Measurements from ENCODE around the gene HPCAL4. TPM values are rescaled to one million over a fixed set of nuclear protein-coding genes. Genes with fewer than 3 reads are reported as not detected.

Gene HPCAL4
- total RNA-seq, 5 donors from 2014 or later (not counting 1 experiment from before 2014, with no cell fraction given): 10.3 to 38.5 (median 28.5) TPM

DNA sequence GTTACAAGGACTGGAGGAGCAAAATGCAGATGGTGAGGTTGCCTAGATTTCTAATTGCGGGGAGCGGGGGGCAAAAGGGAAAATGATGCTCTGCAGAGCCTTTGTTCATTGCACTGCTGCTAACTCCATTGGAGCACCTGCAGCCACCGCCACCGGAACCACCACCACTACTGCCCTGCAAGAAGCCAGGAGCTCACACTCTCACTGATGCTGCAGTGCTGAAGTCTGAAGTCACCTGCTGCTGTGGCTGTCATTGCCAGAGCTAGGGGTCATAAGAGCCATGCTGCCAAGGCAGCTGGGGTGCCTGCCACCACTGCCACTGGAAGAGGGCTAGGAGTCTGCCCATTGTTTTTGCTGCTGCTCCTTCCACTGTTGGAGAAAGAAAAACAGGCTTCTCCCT, 7.3 kb upstream of the HPCAL4 start:
- peaks cover 0 to 6% of the 10 kb centered on the region in 2 donors for H3K27me3 Mint-ChIP-seq
- no peaks in the 10 kb centered on the region for H3K36me3 Mint-ChIP-seq
- ChIA-PET CTCF (no interaction called here), POLR2A (no interaction called here)
- H3K36me3 ChIP-seq (ENCODE audit: control insufficient read depth in 2 of 2, extremely low read depth in 1 of 2, insufficient read depth in 1 of 2, low read length in 1 of 2): no peaks in the 10 kb centered on the region
- no peak overlapping the region for H3K4me3 Mint-ChIP-seq
- H3K4me3 ChIP-seq (ENCODE audit: control insufficient read depth in 1 of 2, extremely low read depth in 1 of 2, low read length in 1 of 2): no peak overlapping the region
- H3K9me3 Mint-ChIP-seq: no peaks in the 10 kb centered on the region
- 89% methylated on average over 4 of the region's 4 CpGs for WGBS (ENCODE audit: insufficient coverage)
- ATAC-seq (replicated peaks in 1 of 4): no peak
- H3K4me1 ChIP-seq (ENCODE audit: control insufficient read depth in 1 of 2, extremely low read depth in 1 of 2, insufficient read depth in 2 of 2, low read length in 2 of 2): no peaks in the 10 kb centered on the region
- no peak overlapping the region for H3K27ac Mint-ChIP-seq
- peaks cover 11 to 12% of the 10 kb centered on the region in 2 experiments for H3K27me3 ChIP-seq (replicated peaks in 1 of 2; ENCODE audit: control insufficient read depth in 2 of 2, extremely low read depth in 1 of 2, insufficient read depth in 2 of 2, low read length in 1 of 2)
- DNase-seq: no peak
- H3K9me3 ChIP-seq: no peaks in the 10 kb centered on the region
- peaks cover 6 to 8% (median 7%) of the 10 kb centered on the region in 3 donors for H3K4me1 Mint-ChIP-seq
- H3K27ac ChIP-seq (ENCODE audit: low read length): no peak overlapping the region

DNA sequence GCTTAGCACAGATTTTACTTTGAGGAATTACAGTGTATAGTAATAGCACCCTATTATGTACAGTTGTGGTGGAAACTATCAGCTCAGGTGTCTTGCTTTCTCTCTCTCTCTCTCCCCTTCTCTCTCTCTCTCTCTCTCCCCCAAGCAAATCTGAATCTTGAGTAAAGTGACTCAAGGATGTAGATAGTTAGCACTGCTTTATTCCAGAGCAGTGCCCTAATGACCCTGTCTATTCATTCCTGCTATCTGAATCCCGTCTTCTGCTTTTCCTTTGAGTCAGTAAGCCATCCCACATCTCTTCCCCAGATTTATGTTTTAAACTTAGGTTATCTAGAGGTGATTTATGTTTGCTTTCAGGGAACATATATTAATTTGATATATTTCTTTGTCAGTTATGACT, 5.2 kb upstream of the HPCAL4 start:
- DNase-seq (no peak), ATAC-seq (replicated peaks in 1 of 4) (no peak)
- Mint-ChIP-seq H3K4me3 (no peak overlapping the region), H3K27ac (no peak overlapping the region), H3K9me3 (no peaks in the 10 kb centered on the region), H3K36me3 (no peaks in the 10 kb centered on the region), H3K27me3 (peaks cover 0 to 6% of the 10 kb centered on the region in 2 donors), H3K4me1 (peaks cover 6 to 19% (median 17%) of the 10 kb centered on the region in 3 donors)
- WGBS (ENCODE audit: insufficient coverage): no CpG with 5 or more reads among the region's 1 CpG
- ChIA-PET CTCF (interaction anchor here in 1 of 2 donors (0.6 kb wide), 1 partner anchor 90 kb away, joined by 5 read pairs; no protein-coding TSS in a partner anchor), POLR2A (no interaction called here)
- H3K4me3 ChIP-seq (ENCODE audit: control insufficient read depth in 1 of 2, extremely low read depth in 1 of 2, low read length in 1 of 2): no peak overlapping the region
- no peak overlapping the region for H3K27ac ChIP-seq (ENCODE audit: low read length)
- peaks cover 12 to 24% of the 10 kb centered on the region in 2 experiments for H3K27me3 ChIP-seq (replicated peaks in 1 of 2; ENCODE audit: control insufficient read depth in 2 of 2, extremely low read depth in 1 of 2, insufficient read depth in 2 of 2, low read length in 1 of 2)
- H3K9me3 ChIP-seq: no peaks in the 10 kb centered on the region
- H3K36me3 ChIP-seq (ENCODE audit: control insufficient read depth in 2 of 2, extremely low read depth in 1 of 2, insufficient read depth in 1 of 2, low read length in 1 of 2): no peaks in the 10 kb centered on the region
- peaks cover 0 to 14% of the 10 kb centered on the region in 2 experiments for H3K4me1 ChIP-seq (ENCODE audit: control insufficient read depth in 1 of 2, extremely low read depth in 1 of 2, insufficient read depth in 2 of 2, low read length in 2 of 2)

DNA sequence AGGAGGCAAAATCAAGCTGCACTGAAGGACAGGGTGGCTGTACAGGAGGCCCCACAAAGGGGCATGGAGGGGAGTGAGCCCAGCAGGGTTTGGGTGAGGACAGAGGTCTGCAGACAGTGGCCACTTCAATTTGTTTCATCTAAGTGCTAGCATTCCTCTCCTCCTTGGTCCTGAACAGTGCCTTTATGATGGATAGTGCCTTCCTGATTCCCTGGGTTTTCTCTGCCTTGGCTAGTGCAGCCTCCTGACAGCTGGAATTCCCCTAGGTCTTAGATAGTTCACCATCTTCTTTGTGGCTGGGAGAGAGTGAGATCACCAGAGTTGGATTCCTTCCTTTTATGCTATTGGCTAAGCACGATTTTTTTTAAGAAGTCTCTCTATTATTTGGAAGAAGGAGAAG, 3.8 kb upstream of the HPCAL4 start:
- DNase-seq (no peak), ATAC-seq (replicated peaks in 1 of 4) (no peak)
- peak overlapping the region; percentile 7 to 66 for H3K27ac Mint-ChIP-seq
- no peaks in the 10 kb centered on the region for H3K36me3 Mint-ChIP-seq
- Histone ChIP-seq H3K4me1 (ENCODE audit: control insufficient read depth in 1 of 2, extremely low read depth in 1 of 2, insufficient read depth in 2 of 2, low read length in 2 of 2) (peaks cover 0 to 26% of the 10 kb centered on the region in 2 experiments), H3K9me3 (no peaks in the 10 kb centered on the region), H3K36me3 (ENCODE audit: control insufficient read depth in 2 of 2, extremely low read depth in 1 of 2, insufficient read depth in 1 of 2, low read length in 1 of 2) (no peaks in the 10 kb centered on the region), H3K27ac (ENCODE audit: low read length) (no peak overlapping the region), H3K4me3 (ENCODE audit: control insufficient read depth in 1 of 2, extremely low read depth in 1 of 2, low read length in 1 of 2) (no peak overlapping the region), H3K27me3 (replicated peaks in 1 of 2; ENCODE audit: control insufficient read depth in 2 of 2, extremely low read depth in 1 of 2, insufficient read depth in 2 of 2, low read length in 1 of 2) (peaks cover 12 to 29% of the 10 kb centered on the region in 2 experiments)
- H3K27me3 Mint-ChIP-seq: peaks cover 0 to 9% of the 10 kb centered on the region in 2 donors
- WGBS (ENCODE audit: insufficient coverage): no CpG with 5 or more reads among the region's 1 CpG
- H3K4me3 Mint-ChIP-seq: no peak overlapping the region
- CTCF ChIA-PET: interaction anchor here (0.6 to 1.6 kb wide), 2 partner anchors 37 to 91 kb away, joined by 4 read pairs; no protein-coding TSS in a partner anchor
- no peaks in the 10 kb centered on the region for H3K9me3 Mint-ChIP-seq
- peaks cover 18 to 31% (median 26%) of the 10 kb centered on the region in 3 donors for H3K4me1 Mint-ChIP-seq
- POLR2A ChIA-PET: no interaction called here

DNA sequence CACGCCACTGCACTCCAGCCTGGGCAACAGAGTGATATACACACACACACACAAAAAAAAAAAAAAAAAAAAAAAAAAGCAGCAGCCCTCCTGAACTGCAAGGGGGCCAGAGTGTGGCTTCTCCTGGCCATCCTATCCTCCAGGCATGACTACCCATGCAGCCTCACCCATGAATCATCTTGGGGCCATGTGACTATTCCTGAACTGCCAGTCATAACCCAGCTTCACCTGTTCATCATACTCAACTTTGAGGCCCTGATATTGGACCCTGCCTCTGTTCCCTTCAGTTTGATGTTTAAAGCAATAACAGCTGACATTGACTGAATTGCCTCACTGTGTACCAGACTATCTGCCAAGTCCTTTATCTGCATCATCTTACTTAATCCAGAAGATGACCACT, 2.8 kb upstream of the HPCAL4 start:
- no peaks in the 10 kb centered on the region for H3K9me3 ChIP-seq
- Mint-ChIP-seq H3K9me3 (no peaks in the 10 kb centered on the region), H3K4me1 (peaks cover 28 to 41% (median 36%) of the 10 kb centered on the region in 3 donors), H3K36me3 (no peaks in the 10 kb centered on the region), H3K27me3 (peaks cover 0 to 10% of the 10 kb centered on the region in 2 donors), H3K27ac (peak overlapping the region; percentile 41 to 66), H3K4me3 (no peak overlapping the region)
- POLR2A ChIA-PET: no interaction called here
- no peak overlapping the region for H3K27ac ChIP-seq (ENCODE audit: low read length)
- H3K27me3 ChIP-seq (replicated peaks in 1 of 2; ENCODE audit: control insufficient read depth in 2 of 2, extremely low read depth in 1 of 2, insufficient read depth in 2 of 2, low read length in 1 of 2): peaks cover 16 to 39% of the 10 kb centered on the region in 2 experiments
- no peak overlapping the region for H3K4me3 ChIP-seq (ENCODE audit: control insufficient read depth in 1 of 2, extremely low read depth in 1 of 2, low read length in 1 of 2)
- no peaks in the 10 kb centered on the region for H3K36me3 ChIP-seq (ENCODE audit: control insufficient read depth in 2 of 2, extremely low read depth in 1 of 2, insufficient read depth in 1 of 2, low read length in 1 of 2)
- peaks cover 0 to 36% of the 10 kb centered on the region in 2 experiments for H3K4me1 ChIP-seq (ENCODE audit: control insufficient read depth in 1 of 2, extremely low read depth in 1 of 2, insufficient read depth in 2 of 2, low read length in 2 of 2)
- ATAC-seq (replicated peaks in 1 of 4) (no peak), DNase-seq (no peak)
- 83% methylated on average over 1 of the region's 1 CpG for WGBS (ENCODE audit: insufficient coverage)
- CTCF ChIA-PET: interaction anchor here (0.6 to 1.6 kb wide), 4 partner anchors 25 to 479 kb away, joined by 3 to 8 read pairs (median 4); no protein-coding TSS in a partner anchor

DNA sequence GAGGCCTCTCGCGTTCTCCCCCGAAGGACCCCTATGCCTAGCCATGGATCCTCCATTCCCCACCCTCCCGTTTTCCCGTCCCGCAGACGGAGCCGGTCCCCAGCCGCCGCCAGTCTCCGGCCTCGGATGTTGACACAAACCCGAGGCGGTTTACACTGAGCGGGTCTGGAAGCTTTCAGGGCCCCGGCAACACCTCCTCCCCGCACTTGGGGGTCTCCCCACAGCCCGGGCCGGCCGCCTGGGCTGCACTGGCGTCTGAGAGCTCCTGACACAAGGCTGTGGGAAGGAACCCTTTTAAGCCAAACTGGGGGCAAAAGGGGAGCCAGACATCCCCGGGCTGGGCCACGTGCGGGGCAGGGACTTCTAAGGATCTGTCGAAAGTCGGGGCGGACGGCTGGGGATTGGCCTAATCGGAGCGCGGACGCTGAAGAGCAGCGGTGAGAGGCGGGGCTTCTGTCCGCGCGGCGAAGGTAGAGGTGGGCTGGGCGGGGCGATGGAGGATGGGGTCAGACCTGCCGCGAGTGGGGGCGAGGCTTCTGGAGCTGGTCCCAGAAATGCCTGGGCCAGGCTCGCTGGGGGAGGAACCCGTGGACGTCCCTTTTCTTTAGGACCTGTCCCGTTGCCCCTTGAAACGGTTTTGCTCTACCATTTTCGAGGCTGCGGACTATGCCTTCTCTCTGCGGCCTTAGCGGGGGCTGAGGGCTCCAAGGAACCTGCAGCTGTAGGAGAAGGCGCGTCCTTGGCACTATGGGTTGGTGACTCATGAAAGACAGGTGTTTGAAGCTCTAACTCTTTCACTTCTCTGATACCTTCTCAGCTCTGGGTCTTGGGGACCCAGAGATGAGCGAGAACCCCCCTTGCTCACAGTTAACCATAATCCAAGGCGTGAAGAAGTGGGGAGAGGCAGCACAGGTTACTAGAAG, 1.2 kb upstream of the HPCAL4 start:
- Histone ChIP-seq H3K36me3 (ENCODE audit: control insufficient read depth in 2 of 2, extremely low read depth in 1 of 2, insufficient read depth in 1 of 2, low read length in 1 of 2) (no peaks in the 10 kb centered on the region), H3K27me3 (replicated peaks in 1 of 2; ENCODE audit: control insufficient read depth in 2 of 2, extremely low read depth in 1 of 2, insufficient read depth in 2 of 2, low read length in 1 of 2) (peaks cover 16 to 49% of the 10 kb centered on the region in 2 experiments), H3K9me3 (no peaks in the 10 kb centered on the region), H3K27ac (ENCODE audit: low read length) (no peak overlapping the region), H3K4me3 (ENCODE audit: control insufficient read depth in 1 of 2, extremely low read depth in 1 of 2, low read length in 1 of 2) (peak overlapping the region; percentile 58 to 66), H3K4me1 (ENCODE audit: control insufficient read depth in 1 of 2, extremely low read depth in 1 of 2, insufficient read depth in 2 of 2, low read length in 2 of 2) (peaks cover 0 to 36% of the 10 kb centered on the region in 2 experiments)
- ChIA-PET CTCF (interaction anchor here (1.1 to 1.3 kb wide), 3 partner anchors 23 to 107 kb away, joined by 3 read pairs; no protein-coding TSS in a partner anchor), POLR2A (interaction anchor here (0.6 to 1.2 kb wide), 3 partner anchors 12 to 115 kb away, joined by 3 to 4 read pairs (median 3); no protein-coding TSS in a partner anchor)
- WGBS (ENCODE audit: insufficient coverage): 17% methylated on average over 52 of the region's 56 CpGs
- Mint-ChIP-seq H3K36me3 (peaks cover 5% of the 10 kb centered on the region), H3K27me3 (peaks cover 0 to 5% of the 10 kb centered on the region in 2 donors), H3K9me3 (no peaks in the 10 kb centered on the region), H3K27ac (peak overlapping the region; percentile 69 to 75), H3K4me3 (peak overlapping the region; percentile 85 to 91 (median 86)), H3K4me1 (peaks cover 40 to 51% (median 44%) of the 10 kb centered on the region in 3 donors)
- DNase-seq (peak in 10 of 35 experiments; percentile 8 to 42 (median 16)), ATAC-seq (replicated peaks in 1 of 4) (peak in 2 of 4 experiments; percentile 1 to 2)

DNA sequence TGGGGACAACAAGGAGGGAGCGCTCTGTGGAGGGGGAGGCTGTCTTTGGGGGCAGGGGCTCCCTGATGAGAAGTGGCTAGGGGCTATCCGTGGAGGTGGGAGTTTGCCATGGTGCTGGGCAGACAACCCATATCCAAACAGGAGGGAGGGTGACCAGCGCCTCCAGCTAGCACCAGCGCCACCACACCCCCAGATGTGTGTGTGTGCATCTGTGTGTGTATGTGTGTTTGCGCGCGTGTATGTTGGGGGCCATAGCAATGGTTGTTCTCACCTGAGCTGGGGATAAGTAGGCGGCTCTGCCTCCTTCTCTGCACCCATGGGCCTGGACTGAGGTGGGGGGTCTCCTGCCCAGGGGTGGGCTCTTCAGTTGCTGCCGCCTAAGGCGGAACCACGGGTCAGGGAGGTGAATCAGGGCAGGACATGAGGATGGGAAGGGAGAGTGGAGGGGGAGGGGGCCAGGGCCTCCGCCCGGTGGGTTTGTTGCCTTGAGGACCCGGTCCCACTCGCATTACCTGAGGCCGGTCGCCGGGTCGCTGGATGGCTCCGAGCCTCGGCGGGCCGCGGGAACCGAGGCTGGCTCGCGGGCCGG, 345 bp downstream of the HPCAL4 start:
- H3K27me3 ChIP-seq (replicated peaks in 1 of 2; ENCODE audit: control insufficient read depth in 2 of 2, extremely low read depth in 1 of 2, insufficient read depth in 2 of 2, low read length in 1 of 2): peaks cover 10 to 59% of the 10 kb centered on the region in 2 experiments
- DNase-seq (no peak), ATAC-seq (replicated peaks in 1 of 4) (peak in 3 of 4 experiments; percentile 0 to 1 (median 1))
- Mint-ChIP-seq H3K9me3 (no peaks in the 10 kb centered on the region), H3K36me3 (peaks cover 10% of the 10 kb centered on the region), H3K27me3 (peaks cover 5% of the 10 kb centered on the region in 2 donors), H3K27ac (peak overlapping the region; percentile 75 to 90), H3K4me3 (peak overlapping the region; percentile 85 to 91 (median 86)), H3K4me1 (peaks cover 40 to 52% (median 44%) of the 10 kb centered on the region in 3 donors)
- no peaks in the 10 kb centered on the region for H3K36me3 ChIP-seq (ENCODE audit: control insufficient read depth in 2 of 2, extremely low read depth in 1 of 2, insufficient read depth in 1 of 2, low read length in 1 of 2)
- no peak overlapping the region for H3K27ac ChIP-seq (ENCODE audit: low read length)
- WGBS (ENCODE audit: insufficient coverage): 16% methylated on average over 24 of the region's 28 CpGs
- no peaks in the 10 kb centered on the region for H3K9me3 ChIP-seq
- peaks cover 0 to 36% of the 10 kb centered on the region in 2 experiments for H3K4me1 ChIP-seq (ENCODE audit: control insufficient read depth in 1 of 2, extremely low read depth in 1 of 2, insufficient read depth in 2 of 2, low read length in 2 of 2)
- CTCF ChIA-PET: interaction anchor here (0.6 to 1.3 kb wide), 7 partner anchors 11 to 109 kb away, joined by 3 to 5 read pairs (median 4); no protein-coding TSS in a partner anchor
- POLR2A ChIA-PET: interaction anchor here (0.6 to 1.0 kb wide), 8 partner anchors 10 to 1019 kb away, joined by 3 to 8 read pairs (median 4); partner anchors contain the start of gene PPIE (in 2 of the 2)
- peak overlapping the region; percentile 58 to 66 for H3K4me3 ChIP-seq (ENCODE audit: control insufficient read depth in 1 of 2, extremely low read depth in 1 of 2, low read length in 1 of 2)
